Adrenal gland (tissue), 12 donors: ENCODE results near the gene CLCN7. TPM values are rescaled to one million over a fixed set of nuclear protein-coding genes. Genes with fewer than 3 reads are reported as not detected.

Experiments
- DNase-seq, 7 donors: peaks; one replicate each; pipeline ENCODE4 v3.0.0-alpha.2; 2019 to 2020
- H3K27ac ChIP-seq, 5 donors: fragments of 200-600 bp; sonication (generic) in 4 of 5; 1 replicate in 3 of 5; 2 replicates in 2 of 5; pipeline versions ENCODE4 v1.5.1 to v1.8.0; 2016 to 2020; ENCODE audit warnings: mild to moderate bottlenecking in 1 of 5
- H3K27me3 ChIP-seq: fragments of 200-600 bp; 2 replicates; pipeline ENCODE4 v1.8.0; 2021
- H3K36me3 ChIP-seq, 2 donors: fragments of 200-600 bp; replicated peaks in 1 of 2; 1 replicate in 1 of 2; 2 replicates in 1 of 2; pipeline versions ENCODE4 v1.5.1 to v1.8.0; 2018 to 2022
- H3K4me1 ChIP-seq, 2 donors: fragments of 200-600 bp; replicated peaks in 1 of 2; 1 replicate in 1 of 2; 2 replicates in 1 of 2; pipeline versions ENCODE4 v1.5.1 to v1.8.0; 2018 to 2021
- H3K4me3 ChIP-seq, 4 donors: fragments of 200-600 bp; sonication (generic) in 3 of 4; one replicate each; pipeline ENCODE4 v1.5.1; 2016 to 2018
- H3K9me3 ChIP-seq, 3 donors: fragments of 200-600 bp; sonication (generic) in 1 of 3; replicated peaks in 1 of 3; 1 replicate in 2 of 3; 2 replicates in 1 of 3; pipeline versions ENCODE4 v1.5.1 to v1.8.0; 2016 to 2021
- CTCF ChIP-seq, 6 experiments: fragments of 450-650 bp in 4 of 6; fragments of 200-600 bp in 2 of 6; sonication (generic) in 1 of 6; IDR thresholded peaks; 1 replicate in 5 of 6; 2 replicates in 1 of 6; pipeline versions ENCODE4 v1.5.1 to v1.8.0; 2016 to 2021; ENCODE audit warnings: antibody characterized with exemption in 6 of 6, mild to moderate bottlenecking in 2 of 6, moderate library complexity in 1 of 6
- POLR2A ChIP-seq, 2 donors: fragments of 450-650 bp; IDR thresholded peaks; one replicate each; pipeline ENCODE4 v1.6.1; 2017; ENCODE audit warnings: antibody characterized with exemption in 2 of 2, mild to moderate bottlenecking in 2 of 2, moderate library complexity in 1 of 2
- WGBS, 4 donors: extraction: QIAGEN DNeasy Blood & Tissue Kit in 2 of 4; methylation state at CpG; one replicate each; pipeline versions ENCODE4 v1.1.5 to v1.1.7; 2013 to 2017; 5-methylcytosine and 5-hydroxymethylcytosine counted together
- intact Hi-C, 2 donors: fragments of 100-400 bp; cut with DNase I; formaldehyde crosslinking; loops; one replicate each; pipeline versions ENCODE4 v1.14.1 to v1.15.0; 2022 to 2023
- polyA plus RNA-seq, 3 donors: library from polyadenylated mRNA; stranded (reverse); fragments of 200-250 nt in 2 of 3; fragments of 350-450 nt in 1 of 3; fragmentation: Illumina TruSeq in 1 of 3; extraction: RNeasy Lipid Tissue Mini Kit (QIAGEN cat#74804) in 1 of 3; gene quantifications; one replicate each; pipeline ENCODE4 v1.2.3, GENCODE V29; 2013 to 2014
- total RNA-seq, 9 donors: library from RNA; depleted of rRNA in 4 of 9; stranded (reverse); fragments of >200 nt in 4 of 9; fragments of 120-200 nt in 1 of 9; fragmentation: NEBNext Ultra II Directional in 1 of 9; extraction: Animal tissue kit (Norgen Biotek cat#: 25700) in 1 of 9; gene quantifications; one replicate each; pipeline versions ENCODE4 v1.1.0 to v1.2.4, GENCODE V29; 2013 to 2023
- donor health status: healthy with polysubstance abuse.
- donor health status: Bipolar disorder and iron deficiency.
- donor health status: DM: yes; HTN: yes; CAD: no.
- donor health status: DM: no; HTN: no; CAD: no.
- donor health status: DM: no; HTN: no; CAD: no.
- donor health status: DM: yes; HTN: yes; CAD: no.

CLCN7 gene
- total and polyA plus RNA-seq, 12 donors: 25.3 to 369 (median 127) TPM

GRCh38 chr16:1398351-1398750 is 76.5 kb downstream of the CLCN7 start:
- H3K36me3 ChIP-seq: peaks cover 0 to 64% of the 10 kb centered on the region in 2 donors
- TF ChIP-seq POLR2A (IDR thresholded peaks at IDR 0.05) (no peak), CTCF (IDR thresholded peaks at IDR 0.05) (no peak)
- no peak overlapping the region for H3K27ac ChIP-seq
- H3K4me1 ChIP-seq: no peaks in the 10 kb centered on the region
- no peaks in the 10 kb centered on the region for H3K9me3 ChIP-seq
- no peak overlapping the region for H3K4me3 ChIP-seq
- no peaks in the 10 kb centered on the region for H3K27me3 ChIP-seq
- no peak for DNase-seq
- intact Hi-C loops: no loop called here
- 90 to 96% (median 93%) methylated on average over 9 of the region's 9 CpGs for WGBS, 4 donors

- H3K4me1 ChIP-seq: no peaks in the 10 kb centered on the region
- 92 to 98% (median 93%) methylated on average over 13 to 19 of the region's 21 CpGs for WGBS, 4 donors
- H3K27ac ChIP-seq: no peak overlapping the region
- no peak overlapping the region for H3K4me3 ChIP-seq
- no peak for TF ChIP-seq CTCF (IDR thresholded peaks at IDR 0.05)
- no peak for TF ChIP-seq POLR2A (IDR thresholded peaks at IDR 0.05)
- intact Hi-C loops: no loop called here
- no peak for DNase-seq
- no peaks in the 10 kb centered on the region for H3K27me3 ChIP-seq
- no peaks in the 10 kb centered on the region for H3K9me3 ChIP-seq
- peaks cover 0 to 66% of the 10 kb centered on the region in 2 donors for H3K36me3 ChIP-seq
Measured at GRCh38 chr16:1397779-1398178, 77.0 kb downstream of the CLCN7 start.

- H3K4me1 ChIP-seq: no peaks in the 10 kb centered on the region
- H3K27me3 ChIP-seq: no peaks in the 10 kb centered on the region
- no peak overlapping the region for H3K4me3 ChIP-seq
- TF ChIP-seq POLR2A (IDR thresholded peaks at IDR 0.05): no peak
- TF ChIP-seq CTCF (IDR thresholded peaks at IDR 0.05): no peak
- 92 to 94% (median 93%) methylated on average over 10 to 22 of the region's 22 CpGs for WGBS, 4 donors
- intact Hi-C loops: no loop called here
- no peak for DNase-seq
- H3K9me3 ChIP-seq: no peaks in the 10 kb centered on the region
- H3K36me3 ChIP-seq: peaks cover 0 to 67% of the 10 kb centered on the region in 2 donors
- no peak overlapping the region for H3K27ac ChIP-seq
Measured at GRCh38 chr16:1395444-1396031, 79.3 kb downstream of the CLCN7 start.

Other genes with a start within 250 kb of the CLCN7 start
- gene TPSG1, start 249.8 kb downstream of the CLCN7 start, total RNA-seq: 1 to 10 TPM in 1 of 9 donors, under 1 TPM in 2, not detected in 6; 0.18 to 5.5 (median 0.29) TPM
- 1 to 10 TPM in 1 of 3 donors, under 1 TPM in 1, not detected in 1; 0.34 to 2.7 TPM for gene TPSG1, start 249.8 kb downstream of the CLCN7 start, polyA plus RNA-seq
- 1 to 10 TPM in 2 of 9 donors, under 1 TPM in 3, not detected in 4; 0.54 to 6.6 (median 0.78) TPM for gene TPSB2, start 244.8 kb downstream of the CLCN7 start, total RNA-seq
- gene TPSB2, start 244.8 kb downstream of the CLCN7 start, polyA plus RNA-seq: 1 to 10 TPM in 1 of 3 donors, under 1 TPM in 1, not detected in 1; 0.32 to 5.1 TPM
- gene TPSAB1, start 234.3 kb downstream of the CLCN7 start, total RNA-seq: 1 to 10 TPM in 3 of 9 donors, under 1 TPM in 4, not detected in 2; 0.11 to 4.7 (median 0.93) TPM
- gene TPSAB1, start 234.3 kb downstream of the CLCN7 start, polyA plus RNA-seq: 1 to 10 TPM in 1 of 3 donors, under 1 TPM in 1, not detected in 1; 0.48 to 4.8 TPM
- not detected for gene TPSD1, start 219.0 kb downstream of the CLCN7 start, total RNA-seq
- gene TPSD1, start 219.0 kb downstream of the CLCN7 start, polyA plus RNA-seq: under 1 TPM in 1 of 3 donors, not detected in 2; 0.24 TPM
- gene UBE2I, start 165.4 kb downstream of the CLCN7 start, total RNA-seq: 100 to 1,000 TPM in 4 of 9 donors, 10 to 100 TPM in 5; 50.7 to 142 (median 95.5) TPM
- 100 to 1,000 TPM in 1 of 3 donors, 10 to 100 TPM in 2; 61.9 to 203 (median 70.1) TPM for gene UBE2I, start 165.4 kb downstream of the CLCN7 start, polyA plus RNA-seq
- gene BAIAP3, start 141.4 kb downstream of the CLCN7 start, total RNA-seq: 10 to 100 TPM in 4 of 9 donors, 1 to 10 TPM in 4, under 1 TPM in 1; 0.79 to 25.4 (median 7.8) TPM
- 100 to 1,000 TPM in 1 of 3 donors, 10 to 100 TPM in 2; 11.9 to 129 (median 20.7) TPM for gene BAIAP3, start 141.4 kb downstream of the CLCN7 start, polyA plus RNA-seq
- 100 to 1,000 TPM in 3 of 9 donors, 10 to 100 TPM in 6; 49.8 to 258 (median 75.0) TPM for gene TSR3, start 123.2 kb downstream of the CLCN7 start, total RNA-seq
- 10 to 100 TPM; 13.7 to 42.8 (median 39.2) TPM for gene TSR3, start 123.2 kb downstream of the CLCN7 start, polyA plus RNA-seq
- gene GNPTG, start 123.1 kb downstream of the CLCN7 start, total RNA-seq: 100 to 1,000 TPM; 132 to 332 (median 281) TPM
- 100 to 1,000 TPM in 2 of 3 donors, 10 to 100 TPM in 1; 95.9 to 659 (median 362) TPM for gene GNPTG, start 123.1 kb downstream of the CLCN7 start, polyA plus RNA-seq
- 100 to 1,000 TPM in 1 of 9 donors, 10 to 100 TPM in 8; 11.5 to 174 (median 36.9) TPM for gene UNKL, start 60.3 kb downstream of the CLCN7 start, total RNA-seq
- 10 to 100 TPM; 10.1 to 27.9 (median 11.8) TPM for gene UNKL, start 60.3 kb downstream of the CLCN7 start, polyA plus RNA-seq
- 10 to 100 TPM; 16.9 to 48.2 (median 21.8) TPM for gene UQCC4, start 54.3 kb downstream of the CLCN7 start, total RNA-seq
- 10 to 100 TPM; 13.2 to 21.0 (median 15.7) TPM for gene UQCC4, start 54.3 kb downstream of the CLCN7 start, polyA plus RNA-seq
- gene PERCC1, start 44.0 kb downstream of the CLCN7 start, total RNA-seq: under 1 TPM in 1 of 9 donors, not detected in 8; 0.69 TPM
- gene PERCC1, start 44.0 kb downstream of the CLCN7 start, polyA plus RNA-seq: not detected
- 1 to 10 TPM in 4 of 9 donors, under 1 TPM in 5; 0.28 to 3.1 (median 0.89) TPM for gene CCDC154, start 30.5 kb downstream of the CLCN7 start, total RNA-seq
- gene CCDC154, start 30.5 kb downstream of the CLCN7 start, polyA plus RNA-seq: 10 to 100 TPM in 2 of 3 donors, not detected in 1; 10.7 to 39.7 TPM
- 1 to 10 TPM in 2 of 9 donors, under 1 TPM in 4, not detected in 3; 0.39 to 1.4 (median 0.61) TPM for gene PTX4, start 13.9 kb upstream of the CLCN7 start, total RNA-seq
- gene PTX4, start 13.9 kb upstream of the CLCN7 start, polyA plus RNA-seq: under 1 TPM in 2 of 3 donors, not detected in 1; 0.16 to 0.17 TPM
- 10 to 100 TPM in 8 of 9 donors, 1 to 10 TPM in 1; 9.7 to 53.7 (median 22.8) TPM for gene TELO2, start 18.3 kb upstream of the CLCN7 start, total RNA-seq
- gene TELO2, start 18.3 kb upstream of the CLCN7 start, polyA plus RNA-seq: 100 to 1,000 TPM in 1 of 3 donors, 10 to 100 TPM in 1, 1 to 10 TPM in 1; 1.3 to 173 (median 96.0) TPM
- 10 to 100 TPM; 11.4 to 77.2 (median 25.3) TPM for gene TMEM204, start 58.6 kb upstream of the CLCN7 start, total RNA-seq
- 10 to 100 TPM in 2 of 3 donors, 1 to 10 TPM in 1; 7.4 to 30.7 (median 26.6) TPM for gene TMEM204, start 58.6 kb upstream of the CLCN7 start, polyA plus RNA-seq
- gene IFT140, start 137.0 kb upstream of the CLCN7 start, total RNA-seq: 10 to 100 TPM; 12.0 to 46.4 (median 27.3) TPM
- 10 to 100 TPM in 2 of 3 donors, 1 to 10 TPM in 1; 6.6 to 62.7 (median 31.3) TPM for gene IFT140, start 137.0 kb upstream of the CLCN7 start, polyA plus RNA-seq
- 10 to 100 TPM in 5 of 9 donors, 1 to 10 TPM in 4; 5.3 to 17.1 (median 10.1) TPM for gene CRAMP1, start 137.3 kb upstream of the CLCN7 start, total RNA-seq
- gene CRAMP1, start 137.3 kb upstream of the CLCN7 start, polyA plus RNA-seq: 10 to 100 TPM in 1 of 3 donors, 1 to 10 TPM in 2; 4.3 to 19.0 (median 7.9) TPM
- gene JPT2, start 203.3 kb upstream of the CLCN7 start, total RNA-seq: 10 to 100 TPM; 11.9 to 50.5 (median 34.9) TPM
- gene JPT2, start 203.3 kb upstream of the CLCN7 start, polyA plus RNA-seq: 10 to 100 TPM; 12.1 to 49.4 (median 12.7) TPM
- gene MAPK8IP3, start 231.2 kb upstream of the CLCN7 start, total RNA-seq: 10 to 100 TPM; 30.1 to 97.1 (median 50.5) TPM
- 100 to 1,000 TPM in 2 of 3 donors, 10 to 100 TPM in 1; 12.1 to 430 (median 147) TPM for gene MAPK8IP3, start 231.2 kb upstream of the CLCN7 start, polyA plus RNA-seq